Choroid plexus epithelial cell (primary cell): Measurements from ENCODE around the gene NUDT2.

ENCODE experiments used
- DNase-seq: peaks from one replicate; pipeline ENCODE4 v3.0.0-alpha.2; 2010; ENCODE audit warnings: low read depth
- H3K4me3 ChIP-seq: 2 replicates; pipeline ENCODE4 v1.5.1; 2011; ENCODE audit warnings: low read depth, mild to moderate bottlenecking, control low read depth, low read length, moderate library complexity
- CTCF ChIP-seq: conservative IDR thresholded peaks from 2 replicates; pipeline ENCODE4 v1.5.1; 2011; ENCODE audit warnings: low read depth, mild to moderate bottlenecking, control low read depth, inconsistent platforms, low read length, moderate library complexity

Gene NUDT2

GRCh38 chr9:34326690-34327089, 2.7 kb upstream of the NUDT2 start:
- no peak overlapping the region for H3K4me3 ChIP-seq
- no peak for TF ChIP-seq CTCF
- DNase-seq: no peak

DNA sequence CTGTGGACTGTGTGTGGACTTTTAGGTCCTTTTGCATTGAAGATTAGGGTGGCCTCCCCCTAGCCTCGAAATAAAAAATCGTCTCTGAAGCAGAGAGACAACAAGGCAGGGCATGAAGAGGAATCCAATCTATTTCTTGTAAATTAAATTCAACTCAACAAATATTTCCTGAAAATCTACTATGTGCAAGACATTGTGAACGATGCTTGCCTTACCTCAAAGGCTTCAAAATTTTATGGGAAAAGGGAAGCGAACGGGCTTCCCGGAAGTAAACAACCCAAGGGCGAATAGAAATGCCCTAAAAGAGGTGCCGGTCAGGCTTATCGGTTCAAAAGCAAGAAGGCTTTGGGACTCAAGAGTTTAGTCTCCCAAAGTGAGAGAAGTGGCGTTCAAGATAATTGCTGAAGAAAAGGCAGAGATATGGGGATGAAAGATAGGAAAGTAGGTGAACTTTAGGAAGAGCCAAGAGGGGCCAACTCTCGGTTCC, 826 bp upstream of the NUDT2 start:
- DNase-seq: no peak
- H3K4me3 ChIP-seq: peak overlapping the region; percentile 87
- no peak for TF ChIP-seq CTCF

- no peak for TF ChIP-seq CTCF
- no peak overlapping the region for H3K4me3 ChIP-seq
- DNase-seq: no peak
These were observed 1.8 kb downstream of the NUDT2 start for GRCh38 chr9:34331196-34331595.

- no peak overlapping the region for H3K4me3 ChIP-seq
- DNase-seq: peak; percentile 80
- TF ChIP-seq CTCF: peak; percentile 70
These were observed 3.0 kb downstream of the NUDT2 start for GRCh38 chr9:34332076-34332964.

DNA sequence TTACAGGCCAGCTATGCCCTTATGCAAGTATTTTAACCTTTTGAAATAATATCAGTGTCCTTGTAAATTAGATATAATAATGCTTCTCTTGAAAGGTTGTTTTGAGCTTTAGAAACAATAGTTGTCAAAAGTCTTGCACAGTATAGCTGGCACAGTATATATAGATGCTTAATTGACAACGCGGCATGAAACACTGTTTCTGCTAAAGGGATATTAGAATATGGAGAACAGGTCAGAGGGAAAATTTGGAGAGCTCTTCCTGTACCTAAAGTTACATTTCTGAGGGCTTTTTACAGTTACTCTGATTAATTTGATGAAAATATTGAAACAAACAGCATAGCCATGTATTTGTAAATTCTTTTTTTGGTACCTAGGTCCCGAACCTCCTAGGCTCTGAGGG, 4.5 kb downstream of the NUDT2 start:
- TF ChIP-seq CTCF: no peak
- no peak for DNase-seq
- H3K4me3 ChIP-seq: no peak overlapping the region

GRCh38 chr9:34334337-34334824, 5.0 kb downstream of the NUDT2 start:
- TF ChIP-seq CTCF: no peak
- H3K4me3 ChIP-seq: no peak overlapping the region
- DNase-seq: no peak
